A549 (cell line): ENCODE measurements around the gene NRN1.

Experiments used
- CEBPB ChIP-seq, 2 experiments: fragments of >200 bp in 1 of 2; sonication (Bioruptor Twin) in 1 of 2; formaldehyde crosslinking in 1 of 2; IDR thresholded peaks; 2 replicates each; pipeline ENCODE4 v1.6.1; 2012 to 2016
- CHD4 ChIP-seq: fragments of 200-600 bp; sonication (generic); IDR thresholded peaks from 2 replicates; pipeline ENCODE4 v1.6.1; 2016; ENCODE audit warnings: antibody characterized with exemption, mild to moderate bottlenecking, borderline replicate concordance
- CTCF ChIP-seq: fragments of >200 bp; sonication (Bioruptor Twin); formaldehyde crosslinking; IDR thresholded peaks from 3 replicates; pipeline ENCODE4 v1.5.1; 2016
- GATA3 ChIP-seq: IDR thresholded peaks from 2 replicates; pipeline ENCODE4 v1.6.1; 2012; ENCODE audit warnings: borderline replicate concordance
- JUN ChIP-seq, 2 experiments: fragments of >200 bp; sonication (Bioruptor Twin); formaldehyde crosslinking; IDR thresholded peaks; 2 replicates in 1 of 2; 3 replicates in 1 of 2; pipeline ENCODE4 v1.6.1; 2016 to 2017
- KDM1A ChIP-seq: fragments of 200-600 bp; sonication (generic); IDR thresholded peaks from 2 replicates; pipeline ENCODE4 v1.6.1; 2016; ENCODE audit warnings: low read depth, mild to moderate bottlenecking
- POLR2A ChIP-seq: IDR thresholded peaks from 2 replicates; pipeline ENCODE4 v1.6.1; 2012; ENCODE audit warnings: mild to moderate bottlenecking, low read length
- RFX5 ChIP-seq: fragments of 450-650 bp; IDR thresholded peaks from 2 replicates; pipeline ENCODE4 v1.7.1; 2014; ENCODE audit warnings: antibody characterized with exemption, mild to moderate bottlenecking, moderate library complexity

- TF ChIP-seq KDM1A: no peak
- no peak for TF ChIP-seq CTCF
- no peak for TF ChIP-seq JUN (IDR thresholded peaks at IDR 0.05)
- TF ChIP-seq POLR2A: no peak
- no peak for TF ChIP-seq CHD4
- TF ChIP-seq RFX5: no peak
- TF ChIP-seq GATA3: no peak
- no peak for TF ChIP-seq CEBPB (IDR thresholded peaks at IDR 0.05)
Observed at GRCh38 chr6:5999688-6000608, 6.8 kb downstream of the NRN1 start.
